Endothelial cell of umbilical vein (primary cell): ENCODE results near the gene GRAMD1B. TPM values are rescaled to one million over a fixed set of nuclear protein-coding genes. Genes with fewer than 3 reads are reported as not detected.

Experiments used
- BruUV-seq: library from RNA; stranded (reverse); fragments of 400-500 nt; replicated peaks from 2 replicates; lab custom pipeline; 2021; lab: Mats Ljungman, UMichigan
- CTCF ChIA-PET: fragments of 300-600, 350-600 bp; sonication (Branson Sonifier 250); formaldehyde crosslinking; loops from one replicate; lab custom pipeline; 2021; ENCODE audit warnings: antibody characterized with exemption, inconsistent platforms; lab: Charles Lee
- POLR2A ChIA-PET: fragments of 300-600, 350-600 bp; sonication (Branson Sonifier 250); formaldehyde crosslinking; loops from one replicate; lab custom pipeline; 2021; ENCODE audit warnings: antibody characterized with exemption, inconsistent platforms; lab: Charles Lee
- DNase-seq: peaks from one replicate; pipeline ENCODE4 v3.0.0-alpha.2; 2011; ENCODE audit warnings: low read depth, low spot score
- FAIRE-seq: peaks from 2 replicates; lab custom pipeline; 2011; peaks lifted over from hg19 to GRCh38; lab: Jason Lieb, UNC
- H2AFZ ChIP-seq: 2 replicates; pipeline ENCODE4 v1.6.0; 2012; ENCODE audit warnings: low read depth, low read length, control low read depth, inconsistent platforms
- H3K27ac ChIP-seq: 2 replicates; pipeline ENCODE4 v1.5.1; 2011; ENCODE audit warnings: low read depth, mild to moderate bottlenecking, control low read depth, low read length, moderate library complexity; ENCODE audit not compliant: insufficient read depth
- H3K27me3 ChIP-seq, 2 experiments: 2 replicates each; pipeline versions ENCODE4 v1.6.0 to v1.6.1; 2011; ENCODE audit warnings: low read length in 2 of 2, mixed read lengths in 1 of 2; ENCODE audit not compliant: control insufficient read depth in 2 of 2, insufficient read depth in 2 of 2
- H3K36me3 ChIP-seq, 2 experiments: 2 replicates in 1 of 2; 3 replicates in 1 of 2; pipeline ENCODE4 v1.5.1; 2011; ENCODE audit warnings: low read length in 2 of 2, mild to moderate bottlenecking in 1 of 2, moderate library complexity in 1 of 2; ENCODE audit not compliant: control insufficient read depth in 2 of 2, insufficient read depth in 2 of 2; ENCODE audit errors: extremely low read depth in 1 of 2
- H3K4me1 ChIP-seq: 3 replicates; pipeline ENCODE4 v1.5.1; 2011; ENCODE audit warnings: mild to moderate bottlenecking, low read length; ENCODE audit not compliant: control insufficient read depth, insufficient read depth; ENCODE audit errors: extremely low read depth
- H3K4me2 ChIP-seq: 2 replicates; pipeline ENCODE4 v1.6.1; 2011; ENCODE audit warnings: low read length, control low read depth, mixed read lengths; ENCODE audit not compliant: insufficient read depth
- H3K4me3 ChIP-seq, 3 experiments: fragments of 200-600 bp in 1 of 3; sonication (generic), shearing (Covaris generic) in 1 of 3; replicated peaks in 1 of 3; 2 replicates each; pipeline ENCODE4 v1.5.1; 2011 to 2016; ENCODE audit warnings: control low read depth in 3 of 3, low read length in 3 of 3, mild to moderate bottlenecking in 2 of 3, inconsistent platforms in 1 of 3, low read depth in 1 of 3, moderate library complexity in 1 of 3; ENCODE audit not compliant: insufficient read depth in 1 of 3
- H3K79me2 ChIP-seq: 2 replicates; pipeline ENCODE4 v1.6.0; 2012; ENCODE audit warnings: low read length, inconsistent platforms; ENCODE audit not compliant: control insufficient read depth, insufficient read depth
- H3K9ac ChIP-seq: replicated peaks from 2 replicates; pipeline ENCODE3; 2011; ENCODE audit warnings: low read length, control low read depth; ENCODE audit not compliant: insufficient read depth; ENCODE audit errors: extremely low read depth
- H3K9me1 ChIP-seq: replicated peaks from 3 replicates; pipeline ENCODE4 v1.6.0; 2011; ENCODE audit warnings: mild to moderate bottlenecking, low read length; ENCODE audit not compliant: control insufficient read depth, insufficient read depth; ENCODE audit errors: extremely low read depth
- H3K9me3 ChIP-seq: replicated peaks from 2 replicates; pipeline ENCODE4 v1.5.1; 2012; ENCODE audit warnings: low read length, inconsistent platforms; ENCODE audit not compliant: control insufficient read depth, insufficient read depth
- H4K20me1 ChIP-seq: replicated peaks from 2 replicates; pipeline ENCODE3; 2011; ENCODE audit warnings: mild to moderate bottlenecking, low read length; ENCODE audit not compliant: control insufficient read depth, insufficient read depth; ENCODE audit errors: extremely low read depth
- EZH2 ChIP-seq: IDR thresholded peaks from 2 replicates; pipeline ENCODE4 v1.6.1; 2012; ENCODE audit warnings: borderline replicate concordance, low read depth, mild to moderate bottlenecking, moderate library complexity, low read length, inconsistent platforms; ENCODE audit not compliant: severe bottlenecking
- FOS ChIP-seq: IDR thresholded peaks from 2 replicates; pipeline ENCODE4 v1.6.1; 2011; ENCODE audit warnings: mild to moderate bottlenecking, low read length, moderate library complexity, borderline replicate concordance; ENCODE audit not compliant: insufficient read depth
- GATA2 ChIP-seq: IDR thresholded peaks from 2 replicates; pipeline ENCODE4 v1.7.0; 2011; ENCODE audit warnings: low read depth, mild to moderate bottlenecking, moderate library complexity, mixed read lengths, low read length; ENCODE audit not compliant: insufficient read length, insufficient read depth
- JUN ChIP-seq: IDR thresholded peaks from 2 replicates; pipeline ENCODE4 v1.6.1; 2011; ENCODE audit warnings: borderline replicate concordance, low read depth; ENCODE audit not compliant: insufficient read length, insufficient read depth
- MYC ChIP-seq: IDR thresholded peaks from one replicate; pipeline ENCODE4 v1.6.1; 2011; ENCODE audit warnings: mild to moderate bottlenecking, low read depth, low read length
- POLR2AphosphoS5 ChIP-seq: IDR thresholded peaks from 2 replicates; pipeline ENCODE4 v1.6.1; 2012; ENCODE audit warnings: low read depth, mild to moderate bottlenecking, control low read depth, low read length, moderate library complexity; ENCODE audit not compliant: insufficient read depth
- dilution Hi-C: fragments of 300-500 bp; cut with MboI; formaldehyde crosslinking; loops from one replicate; pipeline ENCODE4 v1.15.0; 2019; ENCODE audit warnings: low sequenced_read_pairs; ENCODE audit not compliant: extremely low pct_ligation_motif_present
- intact Hi-C: fragments of 100-400 bp; cut with micrococcal nuclease; formaldehyde crosslinking; loops from one replicate; pipeline ENCODE4 v1.10.0; 2022
- polyA plus RNA-seq, 4 experiments: library from polyadenylated mRNA; depleted of rRNA in 3 of 4; stranded (reverse) in 3 of 4; unstranded in 1 of 4; fragments of >200 nt; gene quantifications; 2 replicates each; pipeline versions ENCODE4 v1.2.1 to v1.2.3, GENCODE V29; 2011 to 2012; ENCODE audit warnings: missing spikeins in 1 of 4
- total RNA-seq: library from RNA; stranded (reverse); gene quantifications from 2 replicates; pipeline ENCODE4 v1.2.3, GENCODE V29; 2021
- TF ChIP-seq, protein P1 (sequence below): IDR thresholded peaks from 2 replicates; pipeline ENCODE4 v1.6.1; 2011; ENCODE audit not compliant: insufficient read depth, insufficient read length

Gene GRAMD1B
- total and polyA plus RNA-seq, 2 donors (not counting 3 experiments of a cell fraction or from before 2014, with no cell fraction given) = 5.1 to 11.1 TPM

DNA sequence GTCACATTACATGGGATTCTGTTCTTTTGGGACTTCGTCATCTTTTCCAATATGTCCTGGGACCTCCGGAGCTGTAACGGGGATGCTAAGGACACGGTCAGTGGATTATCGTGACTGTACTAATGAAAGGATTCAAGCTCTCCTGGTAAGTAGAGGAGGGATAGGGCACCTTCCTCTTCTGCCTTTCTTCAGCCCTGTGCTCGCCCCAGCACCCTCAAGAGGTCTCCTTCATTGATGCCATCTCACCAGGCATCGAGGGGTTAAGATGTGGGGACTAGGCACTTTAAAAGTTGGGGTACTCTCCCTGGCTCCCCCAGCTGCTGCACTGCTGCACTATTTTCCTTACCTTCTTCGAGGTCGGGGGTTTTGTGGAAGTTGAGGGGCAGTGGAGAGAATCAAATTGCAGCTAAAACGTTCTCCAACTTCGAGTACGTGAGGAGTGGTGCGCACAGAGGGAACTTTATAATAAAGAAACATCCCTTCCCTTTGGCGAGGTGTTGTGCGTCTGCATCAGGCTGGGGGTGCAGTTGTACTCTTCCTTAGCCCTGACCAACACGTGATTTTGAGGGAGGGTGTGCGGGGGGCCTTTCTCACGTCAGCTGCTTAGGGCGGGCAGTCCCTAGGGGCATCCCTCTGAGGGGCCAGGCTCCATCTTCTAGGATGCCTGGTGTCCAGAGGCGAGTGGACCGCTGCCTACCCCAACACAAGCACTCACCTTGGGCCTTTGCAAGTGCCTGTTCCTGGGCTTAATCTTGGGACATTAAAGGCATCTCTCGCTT is 96.1 kb downstream of the GRAMD1B start:
- Histone ChIP-seq H3K9ac (no peak overlapping the region), H3K4me3 (no peak overlapping the region), H3K36me3 (no peaks in the 10 kb centered on the region), H3K4me1 (no peaks in the 10 kb centered on the region), H3K27me3 (no peaks in the 10 kb centered on the region), H4K20me1 (no peaks in the 10 kb centered on the region), H3K9me1 (no peaks in the 10 kb centered on the region), H3K27ac (no peak overlapping the region), H3K4me2 (no peak overlapping the region), H3K79me2 (no peaks in the 10 kb centered on the region), H2AFZ (no peak overlapping the region), H3K9me3 (no peaks in the 10 kb centered on the region)
- intact Hi-C loops = no loop called here
- no peak for DNase-seq
- ChIA-PET POLR2A (no interaction called here), CTCF (interaction anchor here (1.7 kb wide), 1 partner anchor 9 kb away, joined by 6 read pairs; no protein-coding TSS in a partner anchor)
- TF ChIP-seq EZH2 (no peak), FOS (no peak), MYC (no peak), GATA2 (no peak), JUN (no peak)
- TF ChIP-seq, protein P1, sequence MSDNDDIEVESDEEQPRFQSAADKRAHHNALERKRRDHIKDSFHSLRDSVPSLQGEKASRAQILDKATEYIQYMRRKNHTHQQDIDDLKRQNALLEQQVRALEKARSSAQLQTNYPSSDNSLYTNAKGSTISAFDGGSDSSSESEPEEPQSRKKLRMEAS = no peak
- dilution Hi-C loops = no loop called here
- no peak for FAIRE-seq
- BruUV-seq = no TSS peak

DNA sequence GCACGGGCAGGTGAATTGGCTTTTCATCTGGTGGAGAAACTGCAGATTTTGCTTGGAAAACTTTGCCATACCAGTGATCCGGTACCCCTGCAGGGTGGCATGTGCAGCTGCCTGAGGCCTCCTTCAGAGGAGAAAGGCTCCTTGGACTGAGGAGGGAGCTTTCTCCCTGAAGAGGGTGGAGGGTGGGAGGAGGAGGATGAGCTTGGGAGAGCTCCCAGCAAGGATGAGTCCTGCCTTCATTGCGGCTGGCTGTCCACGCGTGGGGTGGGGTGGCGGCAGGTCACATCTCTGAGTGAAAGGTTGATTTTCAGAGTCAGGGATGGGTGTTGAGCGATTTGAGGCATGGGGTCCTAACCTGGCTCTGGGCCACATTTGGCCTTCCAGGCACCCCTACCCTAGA is 96.8 kb downstream of the GRAMD1B start:
- no peaks in the 10 kb centered on the region for H3K79me2 ChIP-seq
- H3K4me1 ChIP-seq = no peaks in the 10 kb centered on the region
- no peaks in the 10 kb centered on the region for H3K9me1 ChIP-seq
- POLR2A ChIA-PET = no interaction called here
- H3K27ac ChIP-seq = no peak overlapping the region
- no peak overlapping the region for H2AFZ ChIP-seq
- no peak overlapping the region for H3K4me3 ChIP-seq
- no peaks in the 10 kb centered on the region for H4K20me1 ChIP-seq
- DNase-seq = no peak
- FAIRE-seq = no peak
- dilution Hi-C loops = no loop called here
- CTCF ChIA-PET = interaction anchor here (1.0 to 1.7 kb wide), 3 partner anchors 8 to 120 kb away, joined by 3 to 6 read pairs (median 3); no protein-coding TSS in a partner anchor
- no peaks in the 10 kb centered on the region for H3K27me3 ChIP-seq
- TF ChIP-seq, protein P1 = no peak
- TF ChIP-seq EZH2 = no peak
- TF ChIP-seq MYC = no peak
- no peak for TF ChIP-seq FOS
- TF ChIP-seq POLR2AphosphoS5 = no peak
- H3K4me2 ChIP-seq = no peak overlapping the region
- intact Hi-C loops = no loop called here
- no peak overlapping the region for H3K9ac ChIP-seq
- H3K9me3 ChIP-seq = no peaks in the 10 kb centered on the region
- H3K36me3 ChIP-seq = no peaks in the 10 kb centered on the region
- BruUV-seq = no TSS peak
